Measurements from ENCODE around the gene NACC1. TPM values are rescaled to one million over a fixed set of nuclear protein-coding genes. Genes with fewer than 3 reads are reported as not detected.

NACC1 gene
- total and polyA plus RNA-seq, 2 of the 13 experiments (the other 11 are each of a cell fraction or from before 2014, with no cell fraction given) = 31.8 to 42.3 TPM

- TF ChIP-seq POGK (CRISPR knock-in tag; conservative IDR thresholded peaks at IDR 0.05) (peak; percentile 65; the same call in 1 of the 2 replicates), HDAC6 (IDR thresholded peaks at IDR 0.05; ENCODE audit: low read depth, low read length) (no peak), ZNF33B (CRISPR knock-in tag; IDR thresholded peaks at IDR 0.05) (no peak), HMGXB3 (CRISPR knock-in tag; IDR thresholded peaks at IDR 0.05; ENCODE audit: borderline replicate concordance) (peak; percentile 13; the same call in 1 of the 2 replicates), TFDP1 (CRISPR knock-in tag; IDR thresholded peaks at IDR 0.05; ENCODE audit: borderline replicate concordance) (0 out of 2 replicates have a peak, but pooled peaks have one; percentile 6), HDAC2 (CRISPR knock-in tag; IDR thresholded peaks at IDR 0.05) (peak; percentile 6; the same call in 1 of the 2 replicates), PHF8 (CRISPR knock-in tag; IDR thresholded peaks at IDR 0.05) (peak; percentile 55; the same call in 1 of the 2 replicates), ZNF747 (CRISPR knock-in tag; IDR thresholded peaks at IDR 0.05; ENCODE audit: borderline replicate concordance) (0 out of 2 replicates have a peak, but pooled peaks have one; percentile 11), LCORL (IDR thresholded peaks at IDR 0.05) (no peak), LCORL (CRISPR knock-in tag; IDR thresholded peaks at IDR 0.05) (0 out of 2 replicates have a peak, but pooled peaks have one; percentile 34), ZGPAT (CRISPR knock-in tag; IDR thresholded peaks at IDR 0.05) (peak; percentile 58; the same call in 1 of the 2 replicates), ZNF292 (CRISPR knock-in tag; IDR thresholded peaks at IDR 0.05; ENCODE audit: borderline replicate concordance, low read depth) (no peak), ZNF777 (CRISPR knock-in tag; IDR thresholded peaks at IDR 0.05) (no peak), EEA1 (CRISPR knock-in tag; IDR thresholded peaks at IDR 0.05; ENCODE audit: borderline replicate concordance) (0 out of 2 replicates have a peak, but pooled peaks have one; percentile 53)
- TF ChIP-seq, protein P1, sequence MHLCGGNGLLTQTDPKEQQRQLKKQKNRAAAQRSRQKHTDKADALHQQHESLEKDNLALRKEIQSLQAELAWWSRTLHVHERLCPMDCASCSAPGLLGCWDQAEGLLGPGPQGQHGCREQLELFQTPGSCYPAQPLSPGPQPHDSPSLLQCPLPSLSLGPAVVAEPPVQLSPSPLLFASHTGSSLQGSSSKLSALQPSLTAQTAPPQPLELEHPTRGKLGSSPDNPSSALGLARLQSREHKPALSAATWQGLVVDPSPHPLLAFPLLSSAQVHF (CRISPR knock-in tag; IDR thresholded peaks at IDR 0.05) = no peak
- TF ChIP-seq, protein P2, sequence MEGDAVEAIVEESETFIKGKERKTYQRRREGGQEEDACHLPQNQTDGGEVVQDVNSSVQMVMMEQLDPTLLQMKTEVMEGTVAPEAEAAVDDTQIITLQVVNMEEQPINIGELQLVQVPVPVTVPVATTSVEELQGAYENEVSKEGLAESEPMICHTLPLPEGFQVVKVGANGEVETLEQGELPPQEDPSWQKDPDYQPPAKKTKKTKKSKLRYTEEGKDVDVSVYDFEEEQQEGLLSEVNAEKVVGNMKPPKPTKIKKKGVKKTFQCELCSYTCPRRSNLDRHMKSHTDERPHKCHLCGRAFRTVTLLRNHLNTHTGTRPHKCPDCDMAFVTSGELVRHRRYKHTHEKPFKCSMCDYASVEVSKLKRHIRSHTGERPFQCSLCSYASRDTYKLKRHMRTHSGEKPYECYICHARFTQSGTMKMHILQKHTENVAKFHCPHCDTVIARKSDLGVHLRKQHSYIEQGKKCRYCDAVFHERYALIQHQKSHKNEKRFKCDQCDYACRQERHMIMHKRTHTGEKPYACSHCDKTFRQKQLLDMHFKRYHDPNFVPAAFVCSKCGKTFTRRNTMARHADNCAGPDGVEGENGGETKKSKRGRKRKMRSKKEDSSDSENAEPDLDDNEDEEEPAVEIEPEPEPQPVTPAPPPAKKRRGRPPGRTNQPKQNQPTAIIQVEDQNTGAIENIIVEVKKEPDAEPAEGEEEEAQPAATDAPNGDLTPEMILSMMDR (CRISPR knock-in tag; IDR thresholded peaks at IDR 0.05) = no peak; the same call in 1 of the 2 replicates
Observed at GRCh38 chr19:13102666-13103580, 15.1 kb upstream of the NACC1 start, which contains the start of gene LYL1 (continued).

Measured in HepG2 (cell line).